GM18951 (cell line): ENCODE measurements around the gene MVK.

Experiments used
- POLR2A ChIP-seq: IDR thresholded peaks from 4 replicates; pipeline ENCODE4 v1.6.1; 2011; ENCODE audit warnings: mild to moderate bottlenecking; ENCODE audit not compliant: insufficient read length, insufficient read depth; ENCODE audit errors: extremely low read depth
- in situ Hi-C: fragments of 300-500 bp; cut with MboI; formaldehyde crosslinking; loops from one replicate; pipeline ENCODE4 v1.12.0; 2022; ENCODE audit warnings: low sequenced_read_pairs, mixed read lengths, inconsistent platforms; ENCODE audit not compliant: unreplicated experiment

Gene MVK

DNA sequence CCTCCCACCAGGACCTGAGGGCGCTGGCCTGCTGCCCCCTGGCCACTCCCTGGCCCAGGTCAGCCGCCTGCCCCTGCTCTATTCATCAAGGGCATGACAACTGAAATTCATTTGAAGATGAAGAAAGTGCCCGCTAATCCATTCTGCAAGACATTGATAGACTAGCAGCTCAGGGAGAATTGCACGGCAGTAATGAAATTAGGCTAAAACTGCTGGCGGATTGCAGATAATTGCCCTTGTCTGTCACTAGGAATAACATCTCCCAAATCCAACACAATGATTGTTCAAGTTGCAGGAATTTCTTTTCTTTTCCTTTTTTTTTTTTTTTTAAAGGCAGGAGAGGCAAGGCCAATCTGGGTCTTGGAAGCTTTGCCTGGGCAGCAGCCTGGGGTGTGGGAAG lies 44.5 kb downstream of the MVK start:
- no peak for TF ChIP-seq POLR2A

DNA sequence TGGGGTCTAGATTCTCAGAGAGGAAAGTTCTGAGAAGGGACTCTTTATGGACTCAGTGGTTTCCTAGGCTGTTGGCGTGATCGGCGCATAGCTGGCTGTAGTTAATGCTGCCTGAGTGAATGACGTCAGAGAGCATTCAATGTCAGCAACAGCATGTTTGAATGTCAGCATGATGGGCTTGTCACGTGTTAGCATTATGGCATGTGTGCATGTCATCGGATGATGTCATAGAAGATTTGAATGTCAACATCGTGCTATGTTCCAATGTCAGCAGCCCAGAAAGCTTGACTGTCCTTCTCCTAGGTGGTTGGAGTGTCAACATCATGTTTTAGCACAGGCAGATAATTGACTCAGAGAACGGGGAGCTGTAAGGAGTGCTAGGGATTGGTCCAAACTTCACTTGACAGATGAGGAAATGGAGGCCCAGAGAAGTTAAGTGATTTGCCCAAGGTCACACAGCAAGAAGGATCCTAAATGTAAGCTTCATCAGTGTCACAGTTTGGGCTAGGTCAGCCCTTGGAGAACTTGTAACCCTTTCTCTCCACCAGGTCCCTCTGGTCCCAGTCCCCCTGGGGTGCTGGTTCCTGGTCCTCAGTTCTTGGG lies 45.5 kb downstream of the MVK start:
- in situ Hi-C loops, result no loop called here
- no peak for TF ChIP-seq POLR2A

More for the DNA sequence above, 44.5 kb downstream of the MVK start:
- in situ Hi-C loops, result no loop called here

DNA sequence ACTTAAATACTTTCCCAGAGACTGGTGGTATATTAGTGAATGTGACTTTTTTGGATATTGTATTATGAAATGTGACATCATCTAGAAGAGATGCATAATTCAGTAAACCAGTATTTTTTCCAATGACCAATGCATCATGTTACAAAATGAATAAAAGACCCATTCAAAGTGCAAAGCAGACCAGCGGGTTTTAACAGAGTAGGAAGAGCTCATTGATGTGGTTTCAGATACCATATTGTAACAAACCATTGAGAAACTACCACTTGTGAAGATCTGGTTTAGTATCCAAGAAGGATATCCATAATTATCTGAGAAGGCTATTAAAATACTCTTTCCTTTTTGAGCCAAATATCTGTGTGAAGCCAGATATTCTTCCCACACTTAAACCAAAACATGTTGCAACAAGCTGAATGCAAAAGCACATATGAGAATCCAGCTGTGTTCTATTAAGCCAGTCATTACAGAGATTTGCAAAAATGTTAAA lies 47.7 kb downstream of the MVK start:
- in situ Hi-C loops, result no loop called here
- no peak for TF ChIP-seq POLR2A

DNA sequence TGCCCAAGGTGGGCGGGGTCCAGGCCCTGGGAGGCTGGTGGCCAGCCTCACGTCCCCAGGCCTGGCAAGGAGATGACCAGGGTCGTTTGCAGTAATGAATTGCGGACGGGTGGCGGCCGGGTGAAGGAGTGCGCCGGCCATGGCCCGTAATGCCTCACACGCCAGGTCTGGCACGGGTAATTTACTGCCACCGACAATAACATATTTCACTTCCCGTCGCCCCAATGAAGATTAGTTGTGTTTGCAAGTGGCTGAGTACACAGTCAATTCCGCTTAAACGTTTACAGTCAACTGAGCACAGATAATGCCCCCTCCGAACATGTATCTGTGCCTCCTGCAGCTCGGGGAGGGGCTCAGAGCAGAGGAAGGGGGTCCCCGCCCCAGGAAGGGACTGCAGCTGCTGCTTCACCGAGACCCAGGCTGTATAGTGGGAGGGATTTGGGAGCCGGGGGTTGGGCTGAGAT lies 48.3 kb downstream of the MVK start:
- no peak for TF ChIP-seq POLR2A
- in situ Hi-C loops, result no loop called here

DNA sequence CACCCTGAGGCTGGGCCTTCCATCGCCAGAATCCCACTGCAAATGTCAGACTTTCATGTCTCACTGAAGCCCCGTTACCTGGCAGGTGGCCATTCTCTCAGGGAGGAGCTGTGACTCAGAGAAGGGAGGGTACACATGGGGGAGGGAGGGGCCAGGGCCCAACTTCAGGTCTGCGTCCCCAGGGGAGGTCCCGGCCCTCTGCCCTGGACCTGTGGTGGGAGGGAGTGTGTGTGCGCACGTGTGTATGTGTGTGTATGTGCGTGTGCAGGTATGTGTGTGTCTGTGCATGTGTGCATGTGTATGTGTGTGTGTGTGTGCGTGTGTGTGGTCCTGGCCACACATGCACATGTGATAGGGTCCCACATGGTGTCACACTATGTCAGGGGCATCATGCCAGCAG lies 50.9 kb downstream of the MVK start:
- in situ Hi-C loops, result no loop called here
- no peak for TF ChIP-seq POLR2A

DNA sequence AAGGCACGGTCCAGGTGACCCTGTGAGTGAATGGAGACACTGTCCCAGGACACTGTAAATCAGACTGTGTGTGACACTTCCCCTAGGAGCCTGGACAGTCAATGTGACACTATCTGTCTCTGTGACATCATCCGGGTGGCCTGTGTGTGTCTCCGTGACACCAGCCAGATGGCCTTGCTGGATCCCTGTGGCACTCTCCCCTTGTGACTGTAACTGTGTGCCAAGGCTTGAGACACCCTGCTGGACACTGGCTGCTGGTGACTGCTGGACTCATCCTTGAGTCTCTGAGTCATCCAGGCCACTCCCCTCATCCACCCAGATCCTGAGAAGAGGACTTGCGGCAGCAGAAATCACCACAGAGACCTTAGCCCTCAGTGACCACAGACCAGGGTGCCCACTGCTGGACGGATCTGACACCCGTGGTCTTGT lies 51.6 kb downstream of the MVK start:
- TF ChIP-seq POLR2A, result no peak
- in situ Hi-C loops, result no loop called here

DNA sequence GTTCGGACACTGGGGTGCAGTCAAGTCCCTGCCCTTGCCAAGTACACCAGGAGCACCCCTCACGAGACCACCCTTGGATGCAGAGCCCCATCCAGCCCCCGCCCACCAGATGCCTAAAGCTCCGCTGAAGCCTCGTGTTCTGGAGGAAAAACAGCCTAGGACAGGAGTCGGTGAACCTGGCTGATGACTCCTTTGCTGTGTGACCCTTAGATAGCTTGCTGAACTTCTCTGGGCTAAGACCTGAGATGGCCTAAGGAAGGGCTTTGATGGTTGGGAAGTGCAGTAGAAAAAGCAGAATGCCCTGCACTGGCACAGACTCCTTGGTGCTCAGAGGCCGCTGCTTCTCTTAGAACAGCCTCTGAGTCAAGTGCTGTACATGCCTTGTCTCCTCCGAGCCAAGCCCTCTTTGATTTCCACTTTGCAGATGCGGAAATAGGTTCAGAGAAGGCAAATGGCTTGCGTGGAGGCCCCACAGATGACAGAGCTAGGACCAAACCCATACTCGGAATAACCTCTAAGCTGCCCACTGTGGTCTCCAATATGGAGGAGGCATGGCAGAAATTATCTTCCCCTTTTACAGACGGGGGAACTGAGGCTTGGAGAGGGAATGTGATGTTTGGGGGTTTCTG lies 52.3 kb downstream of the MVK start:
- in situ Hi-C loops, result no loop called here
- TF ChIP-seq POLR2A, result no peak

DNA sequence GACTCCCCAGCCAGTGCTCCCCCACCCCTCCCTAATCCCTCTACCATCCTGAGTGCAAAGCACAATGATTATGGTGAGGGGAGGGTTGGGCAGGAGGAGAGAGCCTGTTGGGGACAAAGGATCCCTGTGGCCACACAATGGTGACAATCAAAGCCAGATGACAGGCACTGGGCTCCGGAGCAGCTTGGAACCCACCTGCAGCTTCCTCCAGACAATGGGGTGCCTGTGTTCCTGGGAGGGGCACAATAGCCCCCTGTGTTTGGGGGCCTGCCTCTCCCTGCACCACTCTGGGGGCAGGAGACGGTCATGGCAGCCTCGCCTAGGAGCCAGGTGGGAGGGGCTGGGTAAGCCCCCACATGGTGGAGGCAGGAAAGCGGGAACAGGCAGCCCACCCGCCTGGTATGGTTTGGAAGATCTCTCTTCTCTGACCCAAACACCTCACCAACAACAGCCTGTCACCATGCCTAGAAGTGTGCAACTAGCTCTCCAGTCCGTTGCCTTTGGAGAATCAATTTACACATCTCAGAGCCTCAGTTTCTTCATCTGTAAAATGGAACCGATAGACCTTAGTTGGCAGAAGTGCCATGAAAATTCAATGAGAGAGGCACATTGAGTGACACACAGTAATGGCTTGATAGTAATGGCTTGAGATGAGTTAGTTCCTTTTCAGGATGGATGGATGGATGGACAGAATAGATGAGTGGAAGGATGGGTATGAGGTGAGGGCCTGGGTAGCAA lies 53.0 kb downstream of the MVK start:
- TF ChIP-seq POLR2A, result no peak
- in situ Hi-C loops, result no loop called here

DNA sequence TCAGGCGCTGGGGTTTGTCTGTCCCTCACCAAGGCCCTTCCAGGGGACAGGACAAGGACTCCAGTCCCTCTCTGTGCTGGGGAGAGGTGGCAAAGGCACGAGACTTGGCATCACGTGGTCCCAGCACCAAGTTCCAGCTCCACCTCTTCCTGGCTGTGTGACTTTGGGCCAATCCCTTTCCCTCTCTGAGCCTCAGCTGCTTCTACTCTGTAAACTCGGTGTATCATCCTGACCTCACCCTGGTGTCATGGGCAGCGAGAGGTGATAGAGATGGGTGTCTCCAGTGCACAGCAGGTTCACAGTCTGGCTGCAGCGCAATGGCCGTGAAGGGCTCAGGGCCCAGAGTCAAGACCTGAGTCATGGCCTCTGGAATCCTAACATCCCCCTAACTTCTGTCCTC lies 54.0 kb downstream of the MVK start:
- no peak for TF ChIP-seq POLR2A
- in situ Hi-C loops, result no loop called here

DNA sequence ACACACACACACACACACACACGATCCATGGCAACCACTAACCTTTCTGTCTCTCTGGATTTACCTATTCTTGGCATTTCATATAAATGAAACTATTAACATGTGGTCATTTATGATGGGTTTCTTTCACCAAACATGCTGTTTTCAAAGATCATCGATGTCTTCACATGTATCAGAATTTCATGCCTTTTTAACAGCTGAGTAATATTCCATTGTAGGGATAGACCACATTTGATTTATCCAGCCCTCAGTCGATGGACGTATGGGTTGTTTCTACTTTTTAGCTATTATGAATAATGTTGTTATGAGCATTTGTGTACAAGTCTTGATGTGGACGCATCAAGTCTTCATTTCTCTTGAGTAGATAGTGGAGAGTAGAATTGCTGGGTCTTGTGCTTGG lies 56.5 kb downstream of the MVK start:
- no peak for TF ChIP-seq POLR2A
- in situ Hi-C loops, result no loop called here

DNA sequence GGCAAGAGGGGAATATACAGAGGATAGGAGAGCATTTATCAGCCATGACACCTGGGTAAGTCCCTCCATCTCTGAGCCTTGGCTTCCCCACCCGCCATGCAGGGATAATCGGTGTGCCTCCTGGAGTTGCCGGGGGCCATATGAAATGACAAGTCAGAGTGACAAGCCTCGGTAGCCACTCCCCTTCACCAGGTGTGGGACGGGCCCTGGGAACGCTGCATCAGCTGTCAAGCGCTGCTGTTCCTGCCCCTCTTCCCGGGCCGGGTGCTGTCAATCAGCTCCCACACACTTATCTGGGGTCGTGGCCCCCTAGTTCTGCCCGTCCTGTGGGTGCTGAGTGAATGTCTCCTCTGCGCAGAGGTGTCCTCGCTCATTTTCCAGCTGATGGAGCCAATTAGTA lies 57.2 kb downstream of the MVK start:
- in situ Hi-C loops, result no loop called here
- no peak for TF ChIP-seq POLR2A

DNA sequence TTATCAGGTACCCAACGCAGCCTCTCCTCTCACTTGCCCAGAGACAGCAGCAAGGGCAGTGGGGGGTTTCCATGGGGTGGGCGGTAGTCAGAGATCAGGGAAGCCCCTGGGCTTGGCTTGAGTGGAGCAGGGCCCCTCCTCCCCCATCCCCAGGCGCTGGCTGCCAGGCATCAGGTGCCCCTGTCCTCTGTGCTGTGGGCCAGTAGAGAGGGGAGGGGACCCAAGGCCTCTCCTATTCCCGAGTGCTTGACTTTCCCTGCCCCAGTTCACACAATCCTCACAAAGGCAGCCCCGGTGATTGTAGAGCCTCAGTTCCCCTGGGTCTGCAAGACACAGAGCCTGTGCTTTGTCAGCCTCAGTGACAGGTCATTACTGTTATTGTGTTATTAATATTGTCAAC lies 57.7 kb downstream of the MVK start:
- TF ChIP-seq POLR2A, result no peak
- in situ Hi-C loops, result no loop called here

DNA sequence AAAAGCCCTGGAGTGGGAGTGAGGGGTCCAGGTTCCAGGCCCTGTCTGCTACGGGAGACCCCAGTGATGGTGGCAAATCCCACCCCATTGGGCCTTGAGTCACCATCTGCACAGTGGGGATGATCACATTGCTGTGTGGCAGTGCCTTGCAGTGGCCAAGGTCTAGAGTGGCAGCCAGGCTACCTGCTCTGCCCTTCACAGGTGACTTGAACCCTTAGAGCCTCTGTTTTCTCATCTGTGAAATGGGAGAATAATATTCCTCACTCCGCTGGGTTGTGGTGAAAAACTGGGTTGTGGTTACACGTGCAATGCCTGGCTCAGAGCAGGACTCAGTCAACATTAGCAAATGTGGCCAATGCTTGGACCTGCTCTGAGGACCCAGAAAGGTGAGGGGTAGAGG lies 58.2 kb downstream of the MVK start:
- in situ Hi-C loops, result no loop called here

DNA sequence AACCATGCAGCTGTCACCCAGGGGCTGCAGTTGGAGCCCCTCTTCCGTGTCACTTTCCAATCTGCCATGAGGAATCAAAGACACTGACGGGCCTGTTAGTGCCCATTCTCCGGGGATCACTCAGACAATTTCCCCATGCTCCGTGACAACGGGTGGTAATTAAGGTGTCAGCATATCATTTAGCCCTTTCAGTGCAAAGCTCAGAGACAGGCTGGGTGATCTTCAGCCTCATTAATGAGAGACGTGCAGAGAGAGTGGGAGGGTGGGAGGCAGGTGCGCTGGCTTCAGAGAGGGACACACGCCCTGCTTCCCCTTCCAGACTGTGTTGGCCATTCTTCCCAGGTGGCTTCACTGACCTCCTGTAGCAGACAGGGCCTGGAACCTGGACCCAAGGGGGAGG lies 58.7 kb downstream of the MVK start:
- TF ChIP-seq POLR2A, result no peak
- in situ Hi-C loops, result no loop called here

More for the DNA sequence above, 58.2 kb downstream of the MVK start:
- no peak for TF ChIP-seq POLR2A
